Measurements from ENCODE around the gene NOL8. TPM values are rescaled to one million over a fixed set of nuclear protein-coding genes. Genes with fewer than 3 reads are reported as not detected.

The NOL8 gene
- total RNA-seq, 1 experiment from 2014 or later: 46.9 TPM

DNA sequence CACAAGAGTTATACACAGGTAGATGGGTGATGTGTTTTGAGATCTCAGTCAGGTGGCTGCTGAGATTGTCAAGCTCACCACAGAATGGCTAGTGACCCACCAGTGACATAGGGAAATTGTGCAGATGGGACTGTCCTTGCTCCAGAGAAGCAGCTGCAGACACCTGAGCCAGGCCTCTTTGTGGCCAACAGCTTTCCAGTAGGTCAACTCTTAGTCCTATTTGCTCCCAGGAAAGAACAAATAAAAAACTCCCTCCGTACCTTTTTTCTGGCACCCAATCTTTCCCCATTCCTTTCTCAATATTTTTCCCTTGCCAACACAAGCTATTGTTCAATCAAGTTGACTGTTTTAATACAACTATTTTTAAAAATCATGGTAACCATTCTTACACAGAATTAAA, 45.8 kb downstream of the NOL8 start:
- no peak overlapping the region for H3K27ac ChIP-seq
- TF ChIP-seq, protein P1, sequence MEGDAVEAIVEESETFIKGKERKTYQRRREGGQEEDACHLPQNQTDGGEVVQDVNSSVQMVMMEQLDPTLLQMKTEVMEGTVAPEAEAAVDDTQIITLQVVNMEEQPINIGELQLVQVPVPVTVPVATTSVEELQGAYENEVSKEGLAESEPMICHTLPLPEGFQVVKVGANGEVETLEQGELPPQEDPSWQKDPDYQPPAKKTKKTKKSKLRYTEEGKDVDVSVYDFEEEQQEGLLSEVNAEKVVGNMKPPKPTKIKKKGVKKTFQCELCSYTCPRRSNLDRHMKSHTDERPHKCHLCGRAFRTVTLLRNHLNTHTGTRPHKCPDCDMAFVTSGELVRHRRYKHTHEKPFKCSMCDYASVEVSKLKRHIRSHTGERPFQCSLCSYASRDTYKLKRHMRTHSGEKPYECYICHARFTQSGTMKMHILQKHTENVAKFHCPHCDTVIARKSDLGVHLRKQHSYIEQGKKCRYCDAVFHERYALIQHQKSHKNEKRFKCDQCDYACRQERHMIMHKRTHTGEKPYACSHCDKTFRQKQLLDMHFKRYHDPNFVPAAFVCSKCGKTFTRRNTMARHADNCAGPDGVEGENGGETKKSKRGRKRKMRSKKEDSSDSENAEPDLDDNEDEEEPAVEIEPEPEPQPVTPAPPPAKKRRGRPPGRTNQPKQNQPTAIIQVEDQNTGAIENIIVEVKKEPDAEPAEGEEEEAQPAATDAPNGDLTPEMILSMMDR (conservative IDR thresholded peaks at IDR 0.05): no peak
- TF ChIP-seq EZH2 (IDR thresholded peaks at IDR 0.05; ENCODE audit: low read depth): no peak
- peaks cover 86% of the 10 kb centered on the region for H3K36me3 ChIP-seq (ENCODE audit: low read depth)
- no peaks in the 10 kb centered on the region for H3K27me3 ChIP-seq (ENCODE audit: insufficient read depth, low read depth)
- no peaks in the 10 kb centered on the region for H3K9me3 ChIP-seq (ENCODE audit: insufficient read depth, low read depth)
- H3K4me3 ChIP-seq: no peak overlapping the region
- no peak overlapping the region for H3K4me2 ChIP-seq
- H3K9me2 ChIP-seq (ENCODE audit: insufficient read depth): no peaks in the 10 kb centered on the region
- intact Hi-C loops (cut with micrococcal nuclease; ENCODE audit: unreplicated experiment): loop anchor here (5.0 to 10.0 kb wide), 2 partner anchors 37 to 355 kb away; no protein-coding TSS in a partner anchor
- ChIA-PET POLR2A (ENCODE audit: unreplicated experiment) (interaction anchor here (0.6 kb wide), 1 partner anchor 1523 kb away, joined by 3 read pairs; no protein-coding TSS in a partner anchor), CTCF (no interaction called here)
- H3F3A ChIP-seq (ENCODE audit: insufficient read depth, low read depth): peaks cover 17% of the 10 kb centered on the region; the same call in 1 of the 2 replicates
- no peaks in the 10 kb centered on the region for H3K4me1 ChIP-seq (replicated peaks; ENCODE audit: insufficient read depth)
- no peak overlapping the region for H2AFZ ChIP-seq
- no peak for DNase-seq
- peaks cover 23% of the 10 kb centered on the region; the same call in 1 of the 2 replicates for H3K79me2 ChIP-seq (ENCODE audit: low read depth)
- BruUV-seq (replicated peaks): no TSS peak
- peaks cover 87% of the 10 kb centered on the region for H4K20me1 ChIP-seq (ENCODE audit: insufficient read depth)

DNA sequence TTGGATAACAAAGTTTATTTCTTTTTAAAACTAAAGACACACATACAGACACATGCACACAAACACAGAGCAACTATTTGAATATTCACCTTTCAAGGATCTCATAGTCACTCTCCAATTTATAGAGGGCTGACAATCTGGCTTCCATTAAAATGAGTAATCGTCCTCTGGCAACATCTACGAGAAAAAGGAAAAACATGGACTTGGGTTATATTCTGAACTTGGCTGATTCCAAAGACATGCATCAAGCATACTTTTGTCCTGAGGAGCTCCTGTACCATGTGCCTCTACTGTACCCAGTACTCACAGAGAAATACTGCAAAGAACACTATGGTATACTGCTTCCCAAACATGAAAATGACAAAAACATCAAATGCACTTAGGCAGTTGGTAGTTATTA, 47.0 kb downstream of the NOL8 start:
- BruUV-seq (replicated peaks): no TSS peak
- intact Hi-C loops (cut with micrococcal nuclease; ENCODE audit: unreplicated experiment): loop anchor here (5.0 to 10.0 kb wide), 2 partner anchors 36 to 357 kb away; no protein-coding TSS in a partner anchor
- peaks cover 86% of the 10 kb centered on the region for H4K20me1 ChIP-seq (ENCODE audit: insufficient read depth)
- no peaks in the 10 kb centered on the region for H3K9me2 ChIP-seq (ENCODE audit: insufficient read depth)
- H3K27ac ChIP-seq: no peak overlapping the region
- peaks cover 22% of the 10 kb centered on the region; the same call in 1 of the 2 replicates for H3F3A ChIP-seq (ENCODE audit: insufficient read depth, low read depth)
- TF ChIP-seq, protein P1 (conservative IDR thresholded peaks at IDR 0.05): no peak
- TF ChIP-seq EZH2 (IDR thresholded peaks at IDR 0.05; ENCODE audit: low read depth): no peak
- no peak overlapping the region for H3K4me3 ChIP-seq
- ChIA-PET POLR2A (ENCODE audit: unreplicated experiment) (no interaction called here), CTCF (interaction anchor here (0.5 kb wide), 1 partner anchor 13 kb away, joined by 11 read pairs; no protein-coding TSS in a partner anchor)
- H2AFZ ChIP-seq: no peak overlapping the region
- H3K4me2 ChIP-seq: no peak overlapping the region
- H3K36me3 ChIP-seq (ENCODE audit: low read depth): peaks cover 86% of the 10 kb centered on the region
- no peaks in the 10 kb centered on the region for H3K27me3 ChIP-seq (ENCODE audit: insufficient read depth, low read depth)
- H3K4me1 ChIP-seq (replicated peaks; ENCODE audit: insufficient read depth): no peaks in the 10 kb centered on the region
- 0 out of 2 replicates have a peak, but pooled peaks cover 12% of the 10 kb centered on the region for H3K79me2 ChIP-seq (ENCODE audit: low read depth)
- DNase-seq: no peak
- no peaks in the 10 kb centered on the region for H3K9me3 ChIP-seq (ENCODE audit: insufficient read depth, low read depth)

DNA sequence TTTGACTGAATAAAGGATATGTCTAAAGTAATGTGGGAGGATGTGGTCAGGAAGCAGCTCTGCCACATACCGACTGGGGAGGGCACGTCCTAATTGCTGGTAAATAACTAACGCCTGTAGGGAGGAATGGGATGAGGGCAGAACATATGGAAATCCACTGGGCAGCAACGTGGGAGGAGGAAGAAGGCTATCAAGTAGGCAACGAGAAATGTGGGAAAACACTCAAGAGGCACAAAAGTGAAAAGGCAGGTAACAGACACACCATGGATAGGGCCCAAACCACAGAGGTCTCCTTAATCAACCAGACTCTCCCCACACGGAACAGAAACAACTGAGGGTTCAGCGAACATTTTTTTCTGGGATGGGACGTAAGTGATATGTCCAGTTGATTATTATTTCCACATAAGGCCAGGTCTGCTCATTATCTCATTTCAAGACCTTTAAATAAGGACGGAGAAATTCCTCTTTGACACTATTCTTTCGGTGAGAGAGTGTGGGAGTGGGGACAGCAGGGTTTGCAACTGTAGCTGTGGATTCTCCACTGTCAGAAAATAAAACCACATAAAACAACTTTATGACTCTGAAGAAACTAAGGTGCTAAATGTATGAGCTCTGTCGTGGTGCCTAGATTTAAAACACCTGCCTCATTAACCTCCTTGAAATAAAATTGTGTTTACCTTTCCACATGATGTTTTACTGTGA, 48.7 kb downstream of the NOL8 start:
- intact Hi-C loops (cut with micrococcal nuclease; ENCODE audit: unreplicated experiment): loop anchor here (5.0 to 10.0 kb wide), 2 partner anchors 34 to 358 kb away; no protein-coding TSS in a partner anchor
- CTCF ChIA-PET: no interaction called here
- POLR2A ChIA-PET (ENCODE audit: unreplicated experiment): interaction anchor here (0.6 kb wide), 1 partner anchor 756 kb away, joined by 3 read pairs; no protein-coding TSS in a partner anchor

More for the DNA sequence above, 48.7 kb downstream of the NOL8 start:
- DNase-seq: no peak
- Histone ChIP-seq H3K4me3 (no peak overlapping the region), H2AFZ (no peak overlapping the region), H3K27ac (no peak overlapping the region), H4K20me1 (ENCODE audit: insufficient read depth) (peaks cover 90% of the 10 kb centered on the region), H3K9me3 (ENCODE audit: insufficient read depth, low read depth) (no peaks in the 10 kb centered on the region), H3K4me1 (replicated peaks; ENCODE audit: insufficient read depth) (no peaks in the 10 kb centered on the region), H3K27me3 (ENCODE audit: insufficient read depth, low read depth) (no peaks in the 10 kb centered on the region), H3K79me2 (ENCODE audit: low read depth) (0 out of 2 replicates have a peak, but pooled peaks cover 6% of the 10 kb centered on the region), H3K4me2 (no peak overlapping the region), H3K9me2 (ENCODE audit: insufficient read depth) (no peaks in the 10 kb centered on the region), H3F3A (ENCODE audit: insufficient read depth, low read depth) (peaks cover 22% of the 10 kb centered on the region; the same call in 1 of the 2 replicates), H3K36me3 (ENCODE audit: low read depth) (peaks cover 86% of the 10 kb centered on the region)
- no TSS peak for BruUV-seq (replicated peaks)
- TF ChIP-seq, protein P1 (conservative IDR thresholded peaks at IDR 0.05): no peak
- TF ChIP-seq EZH2 (IDR thresholded peaks at IDR 0.05; ENCODE audit: low read depth): no peak

Measured in PC-9 (cell line).